HepG2 (cell line): Measurements from ENCODE around the gene CEP131. TPM values are rescaled to one million over a fixed set of nuclear protein-coding genes. Genes with fewer than 3 reads are reported as not detected.
A peak's percentile ranks its signal among the peaks of the same experiment; 100 is the strongest.

Source experiments
- FOXA1 ChIP-seq, 2 experiments: fragments of 450-650 bp in 1 of 2; sonication (generic) in 1 of 2; formaldehyde crosslinking in 1 of 2; IDR thresholded peaks; 2 replicates each; pipeline versions ENCODE4 v1.4.0 to v1.6.1; 2016 to 2020; ENCODE audit warnings: missing genetic modification reagents in 1 of 2
- GPN1 ChIP-seq: sonication (generic); formaldehyde crosslinking; IDR thresholded peaks from 2 replicates; pipeline ENCODE4 v1.5.1; 2020; ENCODE audit warnings: missing genetic modification reagents, borderline replicate concordance
- HIVEP1 ChIP-seq: sonication (generic); formaldehyde crosslinking; IDR thresholded peaks from 2 replicates; pipeline ENCODE4 v1.4.0; 2020; ENCODE audit warnings: mild to moderate bottlenecking, missing genetic modification reagents
- KAT7 ChIP-seq: IDR thresholded peaks from 2 replicates; pipeline ENCODE4 v1.6.1; 2018; ENCODE audit warnings: borderline replicate concordance, missing compliant biosample characterization
- KDM6A ChIP-seq: IDR thresholded peaks from 2 replicates; pipeline ENCODE4 v1.6.1; 2016; ENCODE audit warnings: low read depth
- MBD4 ChIP-seq: IDR thresholded peaks from 2 replicates; pipeline ENCODE4 v1.6.1; 2012; ENCODE audit warnings: low read length, inconsistent platforms, borderline replicate concordance
- MYC ChIP-seq: sonication (generic); formaldehyde crosslinking; IDR thresholded peaks from 2 replicates; pipeline ENCODE4 v1.9.0; 2021; ENCODE audit warnings: missing genetic modification reagents, borderline replicate concordance
- NFYB ChIP-seq: sonication (generic); formaldehyde crosslinking; IDR thresholded peaks from 2 replicates; pipeline ENCODE4 v1.4.0; 2020; ENCODE audit warnings: missing genetic modification reagents
- PCBP2 ChIP-seq: fragments of 200-400 bp; formaldehyde crosslinking; optimal IDR thresholded peaks from 2 replicates; pipeline ENCODE3; 2018; ENCODE audit warnings: low read length, low read depth; ENCODE audit not compliant: poor library complexity, severe bottlenecking
- PTBP1 ChIP-seq: fragments of 200-400 bp; formaldehyde crosslinking; IDR thresholded peaks from 2 replicates; pipeline ENCODE4 v1.6.1; 2018; ENCODE audit warnings: low read length, low read depth; ENCODE audit not compliant: poor library complexity, severe bottlenecking
- RFXAP ChIP-seq: sonication (generic); formaldehyde crosslinking; IDR thresholded peaks from 2 replicates; pipeline ENCODE4 v1.4.0; 2020; ENCODE audit warnings: missing genetic modification reagents, borderline replicate concordance
- SIN3A ChIP-seq: IDR thresholded peaks from 2 replicates; pipeline ENCODE4 v1.6.1; 2011; ENCODE audit warnings: low read depth, mild to moderate bottlenecking, control low read depth, low read length, borderline replicate concordance
- SMAD1 ChIP-seq: sonication (generic); formaldehyde crosslinking; IDR thresholded peaks from 2 replicates; pipeline ENCODE4 v1.4.0; 2020; ENCODE audit warnings: missing genetic modification reagents, low read depth, mild to moderate bottlenecking, borderline replicate concordance
- ZNF207 ChIP-seq: fragments of 450-650 bp; IDR thresholded peaks from 2 replicates; pipeline ENCODE4 v1.6.1; 2016; ENCODE audit warnings: antibody characterized with exemption, borderline replicate concordance
- ZNF350 ChIP-seq: sonication (generic); formaldehyde crosslinking; IDR thresholded peaks from 2 replicates; pipeline ENCODE4 v1.4.0; 2020; ENCODE audit warnings: mild to moderate bottlenecking, low read depth, missing genetic modification reagents, borderline replicate concordance
- ZNF563 ChIP-seq: sonication (generic); formaldehyde crosslinking; IDR thresholded peaks from 2 replicates; pipeline ENCODE4 v1.8.0; 2022; ENCODE audit warnings: mild to moderate bottlenecking, moderate library complexity, missing genetic modification reagents
- ZNF670 ChIP-seq: sonication (generic); formaldehyde crosslinking; IDR thresholded peaks from 2 replicates; pipeline ENCODE4 v1.8.0; 2022; ENCODE audit warnings: mild to moderate bottlenecking, missing genetic modification reagents, borderline replicate concordance
- ZNF891 ChIP-seq: sonication (generic); formaldehyde crosslinking; IDR thresholded peaks from 2 replicates; pipeline ENCODE4 v1.5.0; 2020; ENCODE audit warnings: mild to moderate bottlenecking, missing genetic modification reagents
- polyA plus RNA-seq, 8 experiments: library from polyadenylated mRNA; depleted of rRNA in 3 of 8; stranded (reverse) in 7 of 8; unstranded in 1 of 8; fragments of >200 nt; fragmentation: Illumina TruSeq in 4 of 8; extraction: Trizol in 4 of 8; gene quantifications; 2 replicates each; pipeline versions ENCODE4 v1.2.1 to v1.2.3, GENCODE V29; 2011 to 2016; ENCODE audit warnings: low read depth in 4 of 8, missing spikeins in 1 of 8, mixed read lengths in 1 of 8; ENCODE audit not compliant: insufficient read depth in 1 of 8
- total RNA-seq, 5 experiments: library from RNA; depleted of rRNA; stranded (reverse); fragments of >200 nt; fragmentation: Illumina TruSeq; extraction: Trizol; gene quantifications; 2 replicates each; pipeline ENCODE4 v1.2.3, GENCODE V29; 2016; ENCODE audit warnings: low read depth in 1 of 5
- TF ChIP-seq, protein P1 (sequence below): IDR thresholded peaks from 2 replicates; pipeline ENCODE4 v1.6.1; 2016
- TF ChIP-seq, protein P2 (sequence below): sonication (generic); formaldehyde crosslinking; IDR thresholded peaks from 2 replicates; pipeline ENCODE4 v1.5.1; 2020; ENCODE audit warnings: mild to moderate bottlenecking, missing genetic modification reagents
- TF ChIP-seq, protein P3 (sequence below): sonication (generic); formaldehyde crosslinking; conservative IDR thresholded peaks from 2 replicates; pipeline ENCODE4 v1.4.0; 2020; ENCODE audit warnings: missing genetic modification reagents
- TF ChIP-seq, protein P4 (sequence below): sonication (generic); formaldehyde crosslinking; IDR thresholded peaks from 2 replicates; pipeline ENCODE4 v1.5.0; 2020; ENCODE audit warnings: missing genetic modification reagents

CEP131 gene
- total and polyA plus RNA-seq, 2 of the 13 experiments (the other 11 are each of a cell fraction or from before 2014, with no cell fraction given) = 5.0 to 16.8 TPM

DNA sequence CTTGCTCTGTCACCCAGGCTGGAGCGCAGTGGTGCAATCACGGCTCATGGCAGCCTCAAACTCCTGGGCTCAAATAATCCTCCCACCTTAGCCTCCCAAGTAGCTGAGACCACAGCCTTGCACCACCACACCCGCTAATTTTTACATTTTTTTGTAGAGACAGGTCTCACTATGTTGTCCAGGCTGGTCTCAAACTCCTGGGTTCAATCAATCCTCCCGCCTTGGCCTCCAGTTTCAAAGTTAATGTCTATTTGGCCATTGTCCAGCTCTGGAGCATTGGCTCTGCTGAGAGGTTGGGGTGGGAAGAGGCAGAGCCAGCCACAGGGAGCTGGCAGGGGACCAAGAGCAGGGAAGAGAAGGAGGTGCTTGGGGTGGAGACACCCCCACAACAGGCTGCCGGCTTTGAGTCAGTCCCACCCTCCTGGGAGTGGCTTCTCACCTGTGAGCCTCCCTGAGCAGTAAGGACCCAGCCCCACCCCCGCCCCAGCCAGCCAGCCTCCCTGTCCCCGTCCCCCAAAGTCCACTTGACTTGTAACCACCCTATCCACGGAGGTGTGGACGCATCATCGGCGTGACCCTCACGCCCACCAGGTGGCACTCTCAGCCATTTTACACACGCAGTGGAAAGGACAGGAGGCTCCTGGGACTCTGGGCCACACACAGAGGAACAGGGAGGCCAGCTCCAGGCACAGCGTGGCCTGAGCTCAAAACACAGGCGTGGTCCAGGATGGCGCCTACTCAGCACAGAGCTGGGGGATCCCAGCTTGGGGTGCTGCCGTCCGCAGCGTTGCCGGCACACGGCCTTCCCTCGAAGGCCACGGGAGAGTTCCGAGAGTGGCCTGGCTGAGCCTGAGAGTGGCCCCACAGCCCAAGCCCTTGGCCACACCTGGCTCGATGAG is 80.2 kb downstream of the CEP131 start (continued):
- TF ChIP-seq ZNF563 (CRISPR knock-in tag) (no peak), GPN1 (0 out of 2 replicates have a peak, but pooled peaks have one; percentile 26), KDM6A (CRISPR knock-in tag) (no peak), ZNF891 (CRISPR knock-in tag) (peak; percentile 43; the same call in 1 of the 2 replicates), MYC (CRISPR knock-in tag) (peak; percentile 75; the same call in 1 of the 2 replicates), PTBP1 (no peak), SMAD1 (CRISPR knock-in tag) (0 out of 2 replicates have a peak, but pooled peaks have one; percentile 51), ZNF350 (CRISPR knock-in tag) (peak; percentile 41; the same call in 1 of the 2 replicates), FOXA1 (IDR thresholded peaks at IDR 0.05) (no peak), FOXA1 (CRISPR knock-in tag; IDR thresholded peaks at IDR 0.05) (peak; percentile 61), HIVEP1 (CRISPR knock-in tag) (peak; percentile 54; the same call in 1 of the 2 replicates), ZNF670 (CRISPR knock-in tag) (no peak), MBD4 (no peak), PCBP2 (no peak), NFYB (CRISPR knock-in tag) (no peak), SIN3A (no peak), ZNF207 (no peak), KAT7 (CRISPR knock-in tag) (0 out of 2 replicates have a peak, but pooled peaks have one; percentile 32), RFXAP (CRISPR knock-in tag) (peak; percentile 48; the same call in 1 of the 2 replicates)
- TF ChIP-seq, protein P1, sequence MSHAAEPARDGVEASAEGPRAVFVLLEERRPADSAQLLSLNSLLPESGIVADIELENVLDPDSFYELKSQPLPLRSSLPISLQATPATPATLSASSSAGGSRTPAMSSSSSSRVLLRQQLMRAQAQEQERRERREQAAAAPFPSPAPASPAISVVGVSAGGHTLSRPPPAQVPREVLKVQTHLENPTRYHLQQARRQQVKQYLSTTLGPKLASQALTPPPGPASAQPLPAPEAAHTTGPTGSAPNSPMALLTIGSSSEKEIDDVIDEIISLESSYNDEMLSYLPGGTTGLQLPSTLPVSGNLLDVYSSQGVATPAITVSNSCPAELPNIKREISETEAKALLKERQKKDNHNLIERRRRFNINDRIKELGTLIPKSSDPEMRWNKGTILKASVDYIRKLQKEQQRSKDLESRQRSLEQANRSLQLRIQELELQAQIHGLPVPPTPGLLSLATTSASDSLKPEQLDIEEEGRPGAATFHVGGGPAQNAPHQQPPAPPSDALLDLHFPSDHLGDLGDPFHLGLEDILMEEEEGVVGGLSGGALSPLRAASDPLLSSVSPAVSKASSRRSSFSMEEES (CRISPR knock-in tag) = 0 out of 2 replicates have a peak, but pooled peaks have one; percentile 7
- TF ChIP-seq, protein P2, sequence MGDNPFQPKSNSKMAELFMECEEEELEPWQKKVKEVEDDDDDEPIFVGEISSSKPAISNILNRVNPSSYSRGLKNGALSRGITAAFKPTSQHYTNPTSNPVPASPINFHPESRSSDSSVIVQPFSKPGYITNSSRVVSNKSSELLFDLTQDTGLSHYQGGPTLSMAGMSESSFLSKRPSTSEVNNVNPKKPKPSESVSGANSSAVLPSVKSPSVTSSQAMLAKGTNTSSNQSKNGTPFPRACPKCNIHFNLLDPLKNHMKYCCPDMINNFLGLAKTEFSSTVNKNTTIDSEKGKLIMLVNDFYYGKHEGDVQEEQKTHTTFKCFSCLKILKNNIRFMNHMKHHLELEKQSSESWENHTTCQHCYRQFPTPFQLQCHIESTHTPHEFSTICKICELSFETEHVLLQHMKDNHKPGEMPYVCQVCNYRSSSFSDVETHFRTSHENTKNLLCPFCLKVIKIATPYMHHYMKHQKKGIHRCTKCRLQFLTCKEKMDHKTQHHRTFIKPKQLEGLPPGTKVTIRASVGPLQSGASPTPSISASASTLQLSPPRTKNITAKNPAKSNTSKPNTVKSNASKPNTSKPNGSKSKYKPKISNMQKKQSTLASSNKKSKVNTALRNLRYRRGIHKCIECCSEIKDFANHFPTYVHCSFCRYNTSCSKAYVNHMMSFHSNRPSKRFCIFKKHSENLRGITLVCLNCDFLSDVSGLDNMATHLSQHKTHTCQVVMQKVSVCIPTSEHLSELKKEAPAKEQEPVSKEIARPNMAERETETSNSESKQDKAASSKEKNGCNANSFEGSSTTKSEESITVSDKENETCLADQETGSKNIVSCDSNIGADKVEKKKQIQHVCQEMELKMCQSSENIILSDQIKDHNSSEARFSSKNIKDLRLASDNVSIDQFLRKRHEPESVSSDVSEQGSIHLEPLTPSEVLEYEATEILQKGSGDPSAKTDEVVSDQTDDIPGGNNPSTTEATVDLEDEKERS (CRISPR knock-in tag) = no peak
- TF ChIP-seq, protein P3, sequence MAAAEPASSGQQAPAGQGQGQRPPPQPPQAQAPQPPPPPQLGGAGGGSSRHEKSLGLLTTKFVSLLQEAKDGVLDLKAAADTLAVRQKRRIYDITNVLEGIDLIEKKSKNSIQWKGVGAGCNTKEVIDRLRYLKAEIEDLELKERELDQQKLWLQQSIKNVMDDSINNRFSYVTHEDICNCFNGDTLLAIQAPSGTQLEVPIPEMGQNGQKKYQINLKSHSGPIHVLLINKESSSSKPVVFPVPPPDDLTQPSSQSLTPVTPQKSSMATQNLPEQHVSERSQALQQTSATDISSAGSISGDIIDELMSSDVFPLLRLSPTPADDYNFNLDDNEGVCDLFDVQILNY = no peak
- TF ChIP-seq, protein P4, sequence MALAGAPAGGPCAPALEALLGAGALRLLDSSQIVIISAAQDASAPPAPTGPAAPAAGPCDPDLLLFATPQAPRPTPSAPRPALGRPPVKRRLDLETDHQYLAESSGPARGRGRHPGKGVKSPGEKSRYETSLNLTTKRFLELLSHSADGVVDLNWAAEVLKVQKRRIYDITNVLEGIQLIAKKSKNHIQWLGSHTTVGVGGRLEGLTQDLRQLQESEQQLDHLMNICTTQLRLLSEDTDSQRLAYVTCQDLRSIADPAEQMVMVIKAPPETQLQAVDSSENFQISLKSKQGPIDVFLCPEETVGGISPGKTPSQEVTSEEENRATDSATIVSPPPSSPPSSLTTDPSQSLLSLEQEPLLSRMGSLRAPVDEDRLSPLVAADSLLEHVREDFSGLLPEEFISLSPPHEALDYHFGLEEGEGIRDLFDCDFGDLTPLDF (CRISPR knock-in tag) = no peak
